ENCODE measurements around the gene SULT2B1.

The SULT2B1 gene

DNA sequence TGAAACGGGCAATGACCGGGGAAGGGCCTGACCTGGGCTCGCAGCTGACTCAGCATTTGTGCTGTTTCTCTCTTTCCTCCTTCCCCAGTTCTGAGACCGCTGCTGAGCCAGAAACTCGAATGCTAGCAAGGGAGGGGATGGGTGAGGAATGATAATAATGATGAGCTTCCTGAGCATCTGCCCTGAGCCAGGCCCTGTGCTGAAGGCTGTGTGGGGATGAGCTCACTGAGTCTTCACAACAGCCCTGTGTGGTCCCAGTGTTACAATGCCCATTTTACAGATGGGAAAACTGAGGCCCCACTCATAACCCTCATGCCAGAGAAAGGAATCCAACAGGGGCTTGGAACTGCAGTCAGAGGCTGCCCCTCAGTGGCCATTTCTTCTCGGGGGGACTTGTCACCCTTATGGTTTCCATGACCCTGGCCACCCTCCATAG is 8.1 kb downstream of the SULT2B1 start:
- peak; percentile 16 for TF ChIP-seq CTCF (conservative IDR thresholded peaks at IDR 0.05; ENCODE audit: low read depth, low read length)
- DNase-seq (ENCODE audit: low read depth), result no peak
- no peak overlapping the region for H3K4me3 ChIP-seq (ENCODE audit: low read depth, low read length)

GRCh38 chr19:48561412-48561811 is 9.4 kb downstream of the SULT2B1 start:
- no peak overlapping the region for H3K4me3 ChIP-seq (ENCODE audit: low read depth, low read length)
- no peak for DNase-seq (ENCODE audit: low read depth)
- TF ChIP-seq CTCF (conservative IDR thresholded peaks at IDR 0.05; ENCODE audit: low read depth, low read length), result no peak

GRCh38 chr19:48565090-48565489 is 13.1 kb downstream of the SULT2B1 start:
- H3K4me3 ChIP-seq (ENCODE audit: low read depth, low read length), result no peak overlapping the region
- DNase-seq (ENCODE audit: low read depth), result peak; percentile 45
- no peak for TF ChIP-seq CTCF (conservative IDR thresholded peaks at IDR 0.05; ENCODE audit: low read depth, low read length)

DNA sequence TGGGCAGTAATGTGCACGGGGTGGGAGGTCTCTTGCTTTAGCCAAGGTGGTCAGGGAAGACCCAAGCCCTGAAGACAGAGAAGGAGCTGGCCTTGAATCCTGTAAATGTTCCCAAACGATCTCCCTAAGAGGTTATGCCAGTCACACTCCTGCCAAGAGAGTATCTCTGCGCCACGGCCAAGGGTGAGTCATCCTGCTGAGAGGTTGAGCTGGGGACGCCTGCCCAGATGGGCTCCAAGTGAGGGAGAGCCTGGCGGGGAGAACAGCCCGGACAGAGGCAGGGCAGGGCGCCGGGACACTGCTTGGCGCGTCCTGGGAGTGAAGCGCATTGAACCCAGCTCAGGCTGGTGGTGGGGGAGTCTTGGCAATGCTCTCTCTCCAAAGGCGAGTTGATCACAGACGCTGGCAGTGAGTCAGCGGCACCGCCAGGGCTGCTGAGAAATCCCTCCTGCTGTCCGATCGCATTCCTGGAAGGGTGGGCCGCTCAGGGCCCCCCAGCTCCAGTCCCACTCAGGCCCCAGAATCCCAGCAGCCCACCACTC is 16.4 kb downstream of the SULT2B1 start:
- no peak for TF ChIP-seq CTCF (conservative IDR thresholded peaks at IDR 0.05; ENCODE audit: low read depth, low read length)
- peak overlapping the region; percentile 14 for H3K4me3 ChIP-seq (ENCODE audit: low read depth, low read length)
- DNase-seq (ENCODE audit: low read depth), result peak; percentile 64

DNA sequence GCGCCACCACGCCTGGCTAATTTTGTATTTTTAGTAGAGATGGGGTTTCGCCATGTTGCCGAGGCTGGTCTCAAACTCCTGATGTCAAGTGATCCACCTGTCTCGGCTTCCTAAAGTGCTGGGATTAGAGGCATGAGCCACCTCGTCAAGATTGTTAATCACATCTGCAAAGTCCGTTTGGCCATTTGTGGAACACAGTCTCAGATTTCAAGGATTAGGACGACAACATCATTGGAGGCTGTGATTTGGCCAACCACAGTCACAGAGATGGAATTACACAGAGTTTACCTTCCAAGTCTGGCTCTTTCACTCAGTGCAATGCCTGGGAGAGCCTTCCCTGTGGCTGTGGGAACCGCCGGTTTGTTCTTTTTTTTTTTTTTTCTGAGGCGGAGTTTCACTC is 17.8 kb downstream of the SULT2B1 start:
- TF ChIP-seq CTCF (conservative IDR thresholded peaks at IDR 0.05; ENCODE audit: low read depth, low read length), result no peak
- H3K4me3 ChIP-seq (ENCODE audit: low read depth, low read length), result no peak overlapping the region
- no peak for DNase-seq (ENCODE audit: low read depth)

GRCh38 chr19:48571378-48572162 is 19.6 kb downstream of the SULT2B1 start:
- TF ChIP-seq CTCF (conservative IDR thresholded peaks at IDR 0.05; ENCODE audit: low read depth, low read length), result no peak
- no peak overlapping the region for H3K4me3 ChIP-seq (ENCODE audit: low read depth, low read length)
- DNase-seq (ENCODE audit: low read depth), result no peak

- no peak for TF ChIP-seq CTCF (conservative IDR thresholded peaks at IDR 0.05; ENCODE audit: low read depth, low read length)
- no peak for DNase-seq (ENCODE audit: low read depth)
- H3K4me3 ChIP-seq (ENCODE audit: low read depth, low read length), result no peak overlapping the region
Measured at GRCh38 chr19:48573163-48573505, 21.2 kb downstream of the SULT2B1 start.

Measured in choroid plexus epithelial cell (primary cell).